ENCODE data around the gene RPS15. TPM values are rescaled to one million over a fixed set of nuclear protein-coding genes. Genes with fewer than 3 reads are reported as not detected.

Gene RPS15
- 2,484 and 5,127 TPM in 2 replicates for total RNA-seq

DNA sequence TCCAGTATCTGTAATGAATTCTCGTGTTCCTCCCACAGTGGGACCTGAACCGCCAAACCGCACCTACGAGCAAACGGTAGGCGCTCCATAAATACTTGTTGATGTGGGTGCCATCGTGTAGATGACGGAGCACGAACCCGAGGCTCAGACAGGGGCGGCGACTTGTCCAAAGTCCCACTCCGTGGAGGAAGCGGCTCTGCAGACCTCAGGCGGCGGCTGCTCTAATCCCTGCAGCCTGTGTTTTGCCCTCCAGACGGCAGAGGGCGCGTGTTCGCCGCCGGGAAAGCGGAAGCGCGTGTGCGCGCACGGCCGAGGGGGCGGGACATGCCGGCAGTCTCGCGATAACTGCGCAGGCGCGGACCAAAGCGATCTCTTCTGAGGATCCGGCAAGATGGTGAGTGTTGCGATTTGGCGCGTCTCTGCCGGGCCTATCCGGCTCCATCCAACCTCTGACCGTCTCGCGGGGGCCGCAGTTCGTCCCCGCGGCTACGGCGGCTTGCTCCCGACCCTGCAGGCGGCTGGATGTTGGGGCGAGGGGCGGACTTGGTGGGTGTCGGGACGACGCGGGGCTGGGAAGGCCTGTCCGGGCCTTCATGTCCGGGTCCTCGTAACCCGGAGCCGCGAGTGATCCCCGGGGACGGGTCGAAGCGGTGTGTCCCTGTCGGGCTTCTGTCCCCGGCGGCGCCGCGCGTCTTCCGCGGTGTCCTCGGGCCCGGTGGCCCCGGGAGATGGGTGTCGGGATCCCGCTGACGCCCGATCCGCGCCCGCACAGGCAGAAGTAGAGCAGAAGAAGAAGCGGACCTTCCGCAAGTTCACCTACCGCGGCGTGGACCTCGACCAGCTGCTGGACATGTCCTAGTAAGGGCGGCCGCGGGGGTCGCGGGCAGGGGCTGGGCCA is at the start of gene RPS15:
TSS of gene RPS15 (plus strand) at position 362 of the 898 bp plus-strand sequence. CDS start at position 392, 30 bp downstream.

DNA sequence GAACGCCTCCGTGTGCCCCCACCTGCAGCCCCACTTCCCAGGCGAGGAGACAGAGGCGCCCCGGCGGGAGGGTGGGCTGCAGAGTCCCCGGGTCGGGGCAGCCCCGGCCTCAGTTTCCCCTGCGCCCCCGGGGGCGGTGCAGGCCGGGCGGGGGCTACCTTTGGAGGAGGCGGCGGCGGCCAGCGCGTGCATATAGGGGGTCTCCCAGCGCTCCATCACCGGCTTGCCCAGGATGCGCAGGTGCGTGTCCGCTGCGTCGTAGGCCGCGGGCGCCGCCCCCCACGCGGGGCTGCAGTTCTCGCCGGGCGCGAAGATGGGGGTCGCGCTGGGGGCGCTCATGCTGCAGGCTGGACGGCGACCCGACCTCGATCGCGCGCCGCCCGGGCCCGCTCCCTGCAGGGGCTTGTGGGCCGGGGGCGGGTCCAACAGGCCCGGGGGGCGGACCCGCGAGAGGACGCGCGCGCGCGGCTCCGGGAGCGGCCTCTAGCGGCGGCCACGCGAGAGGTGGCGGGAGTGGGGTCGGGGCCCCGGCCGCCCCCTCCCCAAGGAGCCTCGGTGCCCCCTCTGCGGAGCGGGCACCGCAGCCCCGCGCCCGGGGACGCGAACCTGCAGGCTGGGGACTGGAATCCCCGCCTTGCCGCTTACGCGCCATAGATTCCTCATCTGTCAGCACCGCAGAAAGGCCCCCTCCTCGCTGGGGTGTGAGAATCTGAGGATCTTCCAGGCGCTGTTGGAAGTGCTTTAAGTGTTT is 36.9 kb upstream of the RPS15 start, which contains the start of gene GAMT:
TSS of gene GAMT (minus strand) at position 405 of the 751 bp plus-strand sequence. CDS start at position 339, 66 bp downstream.

DNA sequence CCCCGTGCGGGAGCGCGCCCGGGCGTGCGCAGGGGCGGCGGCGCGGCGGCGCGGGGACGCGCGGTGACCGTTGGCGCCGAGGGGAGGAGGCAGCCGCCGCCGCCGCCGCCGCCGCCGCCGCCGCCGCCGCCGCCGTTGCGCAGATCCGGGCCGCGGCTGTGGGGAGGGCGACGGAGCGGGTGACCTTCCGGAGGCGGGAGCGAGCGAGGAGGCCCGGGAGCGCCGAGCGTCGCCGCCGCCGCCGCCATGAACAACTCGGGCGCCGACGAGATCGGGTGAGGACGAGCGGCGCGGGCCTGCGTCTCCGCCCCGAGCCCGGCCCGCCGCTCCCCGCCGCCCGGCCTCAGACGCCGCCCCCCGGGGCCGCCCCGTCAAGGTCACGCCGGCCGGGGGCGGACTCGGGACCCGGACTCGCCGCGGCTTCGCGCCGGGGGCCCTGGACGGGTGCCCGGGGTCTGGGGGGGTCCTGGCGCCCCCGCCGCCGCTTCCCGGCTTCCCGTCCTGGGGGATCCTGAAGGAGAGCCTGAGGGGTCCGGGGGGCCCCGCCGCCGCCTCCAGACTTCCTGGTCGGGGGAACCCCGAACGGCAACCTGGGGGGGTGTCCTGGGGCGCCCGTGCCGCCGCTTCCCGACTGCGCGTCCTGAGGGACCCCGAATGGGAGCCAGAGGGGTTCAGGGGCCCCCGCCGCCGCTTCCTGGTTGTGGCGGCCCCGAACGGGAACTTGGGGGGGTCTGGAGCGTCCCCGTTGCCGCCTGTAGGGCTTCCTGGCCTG is 30.5 kb upstream of the RPS15 start, which contains the start of gene DAZAP1:
TSS of gene DAZAP1 (plus strand) at position 59 of the 772 bp plus-strand sequence. CDS start at position 247, 188 bp downstream.

DNA sequence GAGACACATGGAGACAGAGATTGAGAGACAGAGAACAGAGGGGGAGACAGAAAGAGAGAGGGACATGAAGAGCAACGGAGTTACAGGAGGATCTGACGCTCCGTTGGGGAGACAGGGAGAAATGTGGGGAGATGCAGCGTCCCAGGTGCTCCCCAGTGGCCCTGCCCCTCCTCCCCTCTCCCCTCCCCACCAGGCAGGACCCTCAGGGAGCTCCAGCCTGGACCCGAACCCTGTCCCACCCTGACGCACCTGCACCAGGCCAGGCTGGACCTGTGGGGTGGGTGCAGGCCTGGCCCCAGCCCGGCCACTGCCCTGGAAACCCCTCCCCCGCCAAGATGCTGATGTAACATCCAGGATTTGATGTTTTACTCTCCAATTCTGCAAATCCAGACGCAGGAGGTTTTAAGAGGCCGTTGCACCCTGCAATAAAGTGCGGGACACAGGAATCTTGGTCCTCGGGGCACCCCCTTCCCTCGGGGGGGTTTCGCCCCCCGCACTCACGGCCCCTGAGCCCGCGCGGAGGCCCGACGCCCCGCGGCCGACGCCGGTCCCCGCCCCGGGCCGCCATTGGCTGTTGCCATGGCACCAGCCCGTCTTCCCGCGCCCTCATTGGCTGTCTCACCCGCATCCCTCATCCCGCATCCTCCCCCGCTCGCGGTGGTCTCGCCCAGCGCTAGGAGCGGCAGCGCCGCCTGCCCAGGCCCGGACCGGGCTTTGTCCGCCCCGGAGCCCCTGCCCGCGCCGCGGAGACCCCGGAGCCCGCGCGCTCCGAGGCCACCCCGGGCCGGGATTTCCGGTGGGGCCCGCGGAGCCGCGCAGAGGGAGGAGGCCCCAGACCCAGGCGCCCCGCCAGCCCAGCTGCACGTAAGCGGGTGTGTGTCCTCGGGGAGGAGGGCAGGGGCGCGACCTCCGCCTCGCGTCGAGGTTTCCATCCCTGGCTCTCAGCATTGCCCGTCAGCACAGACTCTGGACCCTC is 11.6 kb downstream of the RPS15 start, which contains the start of gene APC2:
TSS of gene APC2 (plus strand) at position 655 of the 976 bp plus-strand sequence. CDS start 2,881 bp downstream, outside the sequence.

DNA sequence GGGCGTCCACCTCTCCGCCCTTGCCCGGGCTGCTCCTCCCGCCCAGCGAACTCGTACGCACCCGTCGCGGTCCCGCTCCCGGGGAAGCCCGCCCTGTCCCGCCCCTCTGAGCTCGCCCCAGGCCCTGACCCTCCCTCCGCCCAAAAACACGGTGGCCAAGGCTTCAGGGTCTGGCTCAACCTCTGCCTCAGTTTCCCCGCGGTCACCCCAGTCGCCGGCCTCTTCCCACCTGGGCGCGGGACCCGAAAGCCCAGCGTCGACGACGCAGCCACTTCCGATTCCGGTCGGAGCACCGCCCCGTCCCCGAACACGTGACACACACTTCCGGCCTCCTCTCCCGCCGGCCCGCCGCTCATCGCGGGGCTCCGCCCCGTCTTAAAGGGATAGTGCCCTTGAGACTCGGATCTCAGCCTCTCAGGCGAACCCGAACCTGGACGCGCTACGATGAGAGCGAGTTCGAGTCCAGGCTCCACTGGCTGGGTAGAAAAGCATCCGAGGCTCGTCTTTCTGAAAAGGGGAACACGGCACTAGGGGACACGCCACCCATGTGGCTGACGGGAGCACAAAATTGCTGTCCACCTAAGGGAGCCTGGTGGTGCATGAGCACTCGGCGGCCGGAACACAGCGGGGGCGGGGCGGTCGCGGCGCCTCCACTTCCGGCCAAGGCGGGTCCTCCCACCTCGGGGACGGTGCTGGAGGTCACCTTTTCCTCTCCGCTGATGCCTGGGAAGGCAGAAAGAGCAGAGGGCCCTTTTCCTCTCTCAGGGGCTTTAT is 40.9 kb downstream of the RPS15 start, which contains the start of gene C19orf25:
TSS of gene C19orf25 (minus strand) at position 282 of the 774 bp plus-strand sequence. CDS start 312 bp downstream, outside the sequence.

Other genes starting within 250 kb of the RPS15 start
- gene STK11, start 232.6 kb upstream of the RPS15 start, total RNA-seq = 84.3 and 93.8 TPM in 2 replicates
- 6.6 and 8.5 TPM in 2 replicates for gene CBARP, start 200.4 kb upstream of the RPS15 start, total RNA-seq
- gene ATP5F1D, start 196.6 kb upstream of the RPS15 start, total RNA-seq = 142 and 144 TPM in 2 replicates
- gene MIDN, start 189.8 kb upstream of the RPS15 start, total RNA-seq = 32.7 and 52.6 TPM in 2 replicates
- gene CIRBP, start 169.1 kb upstream of the RPS15 start, total RNA-seq = 193 and 255 TPM in 2 replicates
- 81.9 and 109 TPM in 2 replicates for gene FAM174C, start 162.9 kb upstream of the RPS15 start, total RNA-seq
- gene EFNA2, start 152.5 kb upstream of the RPS15 start, total RNA-seq = not detected in 2 replicates
- gene NDUFS7, start 54.5 kb upstream of the RPS15 start, total RNA-seq = 151 and 201 TPM in 2 replicates
- 28.4 and 31.1 TPM in 2 replicates for gene GAMT, start 36.9 kb upstream of the RPS15 start, total RNA-seq
- 62.3 and 89.2 TPM in 2 replicates for gene DAZAP1, start 30.8 kb upstream of the RPS15 start, total RNA-seq
- 0.05 and 0.07 TPM in 2 replicates for gene APC2, start 11.7 kb downstream of the RPS15 start, total RNA-seq
- 33.7 and 51.3 TPM in 2 replicates for gene C19orf25, start 40.8 kb downstream of the RPS15 start, total RNA-seq
- gene PCSK4, start 52.0 kb downstream of the RPS15 start, total RNA-seq = 0.28 and 0.71 TPM in 2 replicates
- 8.3 and 10.4 TPM in 2 replicates for gene REEP6, start 52.8 kb downstream of the RPS15 start, total RNA-seq
- gene ADAMTSL5, start 74.6 kb downstream of the RPS15 start, total RNA-seq = 3.7 and 5.2 TPM in 2 replicates
- gene PLK5, start 85.7 kb downstream of the RPS15 start, total RNA-seq = 0.05 TPM in 1 of 2 replicates, not detected in the other
- 55.4 and 66.9 TPM in 2 replicates for gene MEX3D, start 129.9 kb downstream of the RPS15 start, total RNA-seq
- gene MBD3, start 154.5 kb downstream of the RPS15 start, total RNA-seq = 115 and 122 TPM in 2 replicates
- 89.6 and 117 TPM in 2 replicates for gene UQCR11, start 167.1 kb downstream of the RPS15 start, total RNA-seq
- gene TCF3, start 214.2 kb downstream of the RPS15 start, total RNA-seq = 156 and 180 TPM in 2 replicates